K562 (cell line): ENCODE results near the gene VPS37D. TPM values are rescaled to one million over a fixed set of nuclear protein-coding genes. Genes with fewer than 3 reads are reported as not detected.

ENCODE experiments used
- BRF1 ChIP-seq: IDR thresholded peaks from 3 replicates; pipeline ENCODE4 v1.6.1; 2011; ENCODE audit warnings: borderline replicate concordance, mild to moderate bottlenecking; ENCODE audit not compliant: insufficient read length; ENCODE audit errors: extremely low read depth
- CEBPB ChIP-seq: fragments of 450-650 bp; IDR thresholded peaks from 2 replicates; pipeline ENCODE4 v1.6.1; 2016; ENCODE audit warnings: missing genetic modification characterization, missing compliant biosample characterization
- ESRRB ChIP-seq: fragments of 250-450 bp; sonication (Bioruptor Pico); IDR thresholded peaks from 2 replicates; pipeline ENCODE4 v1.5.0; 2020; ENCODE audit warnings: mild to moderate bottlenecking, moderate library complexity, borderline replicate concordance
- FOXP1 ChIP-seq: sonication (generic); formaldehyde crosslinking; IDR thresholded peaks from 2 replicates; pipeline ENCODE4 v1.8.0; 2022; ENCODE audit warnings: mild to moderate bottlenecking, missing genetic modification reagents
- HDAC2 ChIP-seq: fragments of 450-650 bp; IDR thresholded peaks from 2 replicates; pipeline ENCODE4 v1.6.1; 2016; ENCODE audit warnings: mild to moderate bottlenecking
- HNRNPUL1 ChIP-seq: fragments of 200-400 bp; formaldehyde crosslinking; IDR thresholded peaks from 2 replicates; pipeline ENCODE4 v1.6.1; 2017; ENCODE audit warnings: low read length
- ILF3 ChIP-seq: fragments of 450-650 bp; IDR thresholded peaks from 2 replicates; pipeline ENCODE4 v1.6.1; 2018; ENCODE audit warnings: antibody characterized with exemption, mild to moderate bottlenecking, moderate library complexity, borderline replicate concordance
- KAT2B ChIP-seq: IDR thresholded peaks from one replicate; pipeline ENCODE4 v1.6.1; 2012; ENCODE audit warnings: low read depth, mild to moderate bottlenecking, control low read depth, inconsistent platforms, low read length, moderate library complexity
- MAFF ChIP-seq: IDR thresholded peaks from 2 replicates; pipeline ENCODE4 v1.6.1; 2012; ENCODE audit warnings: low read length, improper control_type of control experiment
- MEF2A ChIP-seq: IDR thresholded peaks from 2 replicates; pipeline ENCODE4 v1.6.1; 2011; ENCODE audit warnings: low read depth, mild to moderate bottlenecking, low read length, moderate library complexity; ENCODE audit not compliant: control insufficient read depth
- MTA2 ChIP-seq: fragments of 450-650 bp; IDR thresholded peaks from 2 replicates; pipeline ENCODE4 v1.6.1; 2016; ENCODE audit warnings: low read depth
- NFIX ChIP-seq: fragments of 250-450 bp; sonication (Bioruptor Pico); IDR thresholded peaks from 2 replicates; pipeline ENCODE4 v1.4.0; 2020; ENCODE audit warnings: low read depth, mild to moderate bottlenecking, moderate library complexity
- NFYB ChIP-seq: IDR thresholded peaks from 2 replicates; pipeline ENCODE4 v1.6.1; 2011; ENCODE audit warnings: mild to moderate bottlenecking, moderate library complexity; ENCODE audit not compliant: insufficient read length; ENCODE audit errors: extremely low read depth
- PHF20 ChIP-seq: fragments of 450-650 bp; IDR thresholded peaks from 2 replicates; pipeline ENCODE4 v1.6.1; 2018; ENCODE audit not compliant: partially characterized antibody
- PHF8 ChIP-seq: fragments of 200-600 bp; sonication (generic); IDR thresholded peaks from 2 replicates; pipeline ENCODE4 v1.6.1; 2012; ENCODE audit warnings: mixed run types, mild to moderate bottlenecking, inconsistent platforms, low read length, moderate library complexity, borderline replicate concordance
- POU5F1 ChIP-seq: fragments of 150-350 bp; IDR thresholded peaks from 2 replicates; pipeline ENCODE4 v1.6.1; 2014; ENCODE audit warnings: borderline replicate concordance, low read length, low read depth, mild to moderate bottlenecking; ENCODE audit not compliant: partially characterized antibody
- PTRF ChIP-seq: fragments of 450-650 bp; IDR thresholded peaks from 2 replicates; pipeline ENCODE4 v1.6.1; 2016; ENCODE audit warnings: mild to moderate bottlenecking, missing genetic modification characterization, missing compliant biosample characterization
- SAFB ChIP-seq: fragments of 200-400 bp; formaldehyde crosslinking; IDR thresholded peaks from 2 replicates; pipeline ENCODE4 v1.6.1; 2017; ENCODE audit warnings: low read depth, low read length, borderline replicate concordance
- SLC30A9 ChIP-seq: fragments of 250-450 bp; sonication (Bioruptor Pico); IDR thresholded peaks from 2 replicates; pipeline ENCODE4 v1.8.0; 2022; ENCODE audit warnings: mild to moderate bottlenecking, moderate library complexity
- SNRNP70 ChIP-seq: fragments of 200-400 bp; formaldehyde crosslinking; optimal IDR thresholded peaks from 2 replicates; pipeline ENCODE3; 2017; ENCODE audit warnings: low read depth, low read length
- SUPT5H ChIP-seq: fragments of 450-650 bp; IDR thresholded peaks from 2 replicates; pipeline ENCODE4 v1.6.1; 2016
- TBL1XR1 ChIP-seq, 2 experiments: IDR thresholded peaks; 2 replicates each; pipeline ENCODE4 v1.6.1; 2012; ENCODE audit warnings: improper control_type of control experiment in 2 of 2, low read length in 2 of 2, mild to moderate bottlenecking in 1 of 2
- XRCC3 ChIP-seq: fragments of 450-650 bp; IDR thresholded peaks from 2 replicates; pipeline ENCODE4 v1.6.1; 2017; ENCODE audit warnings: mild to moderate bottlenecking, moderate library complexity
- ZFPM2 ChIP-seq: fragments of 250-450 bp; sonication (Bioruptor Pico); IDR thresholded peaks from 2 replicates; pipeline ENCODE4 v1.5.1; 2022; ENCODE audit warnings: mild to moderate bottlenecking
- ZNF143 ChIP-seq: sonication (generic); formaldehyde crosslinking; IDR thresholded peaks from 2 replicates; pipeline ENCODE4 v1.9.0; 2022; ENCODE audit warnings: mild to moderate bottlenecking, missing genetic modification reagents
- ZNF766 ChIP-seq: fragments of 200-800 bp; sonication (Bioruptor generic); conservative IDR thresholded peaks from 2 replicates; pipeline ENCODE4 v1.6.1; 2016; ENCODE audit warnings: missing genetic modification characterization, missing compliant biosample characterization
- ZSCAN29 ChIP-seq: fragments of 450-650 bp; IDR thresholded peaks from 2 replicates; pipeline ENCODE4 v1.6.1; 2017
- polyA plus RNA-seq, 8 experiments: library from polyadenylated mRNA; depleted of rRNA in 4 of 8; stranded (reverse) in 5 of 8; unstranded in 3 of 8; fragments of >200 nt; fragmentation: Nextera tagmentation in 2 of 8; fragmentation: Illumina TruSeq in 1 of 8; extraction: Ambion mirVana in 2 of 8; extraction: Trizol in 1 of 8; gene quantifications; 2 replicates each; pipeline versions ENCODE4 v1.2.1 to v1.2.3, GENCODE V29; 2011 to 2014; ENCODE audit warnings: inconsistent platforms in 1 of 8, missing spikeins in 1 of 8
- total RNA-seq, 7 experiments: library from RNA; depleted of rRNA in 6 of 7; stranded (reverse); fragments of >200 nt in 6 of 7; fragmentation: Illumina TruSeq in 2 of 7; extraction: Trizol in 2 of 7; gene quantifications; 2 replicates each; pipeline versions ENCODE4 v1.2.1 to v1.2.3, GENCODE V29; 2011 to 2021; ENCODE audit warnings: low replicate concordance in 1 of 7
- TF ChIP-seq, protein P1 (sequence below): fragments of 450-650 bp; IDR thresholded peaks from 2 replicates; pipeline ENCODE4 v1.6.1; 2014; ENCODE audit warnings: low read depth, mild to moderate bottlenecking, moderate library complexity, borderline replicate concordance
- TF ChIP-seq, protein P2 (sequence below): fragments of 250-450 bp; sonication (Bioruptor Pico); IDR thresholded peaks from 2 replicates; pipeline ENCODE4 v1.4.0; 2020; ENCODE audit warnings: mild to moderate bottlenecking, moderate library complexity

VPS37D gene
- total and polyA plus RNA-seq, 9 of the 15 experiments (the other 6 are each of a cell fraction or from before 2014, with no cell fraction given), result 0.25 to 2.3 (median 1.0) TPM; not detected in 3

- TF ChIP-seq XRCC3 (no peak), SAFB (peak; percentile 30; the same call in 1 of the 2 replicates), POU5F1 (no peak), CEBPB (tag) (no peak), ZNF143 (CRISPR knock-in tag) (no peak), SUPT5H (peak; percentile 92), NFIX (CRISPR knock-in tag) (no peak), PTRF (tag) (no peak), PHF20 (peak; percentile 91), FOXP1 (CRISPR knock-in tag) (no peak; the same call in 1 of the 2 replicates), TBL1XR1 (IDR thresholded peaks at IDR 0.05; ENCODE audit: low read length in 2 of 2) (peak in 1 of 2 experiments; percentile 62; a peak in 1 of 4 replicates), KAT2B (no peak), ZNF766 (CRISPR knock-in tag) (no peak; the same call in 1 of the 2 replicates), ZFPM2 (CRISPR knock-in tag) (no peak), MTA2 (no peak), HNRNPUL1 (no peak), BRF1 (no peak), SLC30A9 (CRISPR knock-in tag) (no peak), MEF2A (no peak), ILF3 (no peak), NFYB (peak; percentile 91), ESRRB (CRISPR knock-in tag) (no peak), MAFF (no peak), SNRNP70 (no peak), HDAC2 (peak; percentile 78; the same call in 1 of the 2 replicates), ZSCAN29 (no peak), PHF8 (peak; percentile 98)
- TF ChIP-seq, protein P1, sequence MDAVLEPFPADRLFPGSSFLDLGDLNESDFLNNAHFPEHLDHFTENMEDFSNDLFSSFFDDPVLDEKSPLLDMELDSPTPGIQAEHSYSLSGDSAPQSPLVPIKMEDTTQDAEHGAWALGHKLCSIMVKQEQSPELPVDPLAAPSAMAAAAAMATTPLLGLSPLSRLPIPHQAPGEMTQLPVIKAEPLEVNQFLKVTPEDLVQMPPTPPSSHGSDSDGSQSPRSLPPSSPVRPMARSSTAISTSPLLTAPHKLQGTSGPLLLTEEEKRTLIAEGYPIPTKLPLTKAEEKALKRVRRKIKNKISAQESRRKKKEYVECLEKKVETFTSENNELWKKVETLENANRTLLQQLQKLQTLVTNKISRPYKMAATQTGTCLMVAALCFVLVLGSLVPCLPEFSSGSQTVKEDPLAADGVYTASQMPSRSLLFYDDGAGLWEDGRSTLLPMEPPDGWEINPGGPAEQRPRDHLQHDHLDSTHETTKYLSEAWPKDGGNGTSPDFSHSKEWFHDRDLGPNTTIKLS, result peak; percentile 58; the same call in 1 of the 2 replicates
- TF ChIP-seq, protein P2, sequence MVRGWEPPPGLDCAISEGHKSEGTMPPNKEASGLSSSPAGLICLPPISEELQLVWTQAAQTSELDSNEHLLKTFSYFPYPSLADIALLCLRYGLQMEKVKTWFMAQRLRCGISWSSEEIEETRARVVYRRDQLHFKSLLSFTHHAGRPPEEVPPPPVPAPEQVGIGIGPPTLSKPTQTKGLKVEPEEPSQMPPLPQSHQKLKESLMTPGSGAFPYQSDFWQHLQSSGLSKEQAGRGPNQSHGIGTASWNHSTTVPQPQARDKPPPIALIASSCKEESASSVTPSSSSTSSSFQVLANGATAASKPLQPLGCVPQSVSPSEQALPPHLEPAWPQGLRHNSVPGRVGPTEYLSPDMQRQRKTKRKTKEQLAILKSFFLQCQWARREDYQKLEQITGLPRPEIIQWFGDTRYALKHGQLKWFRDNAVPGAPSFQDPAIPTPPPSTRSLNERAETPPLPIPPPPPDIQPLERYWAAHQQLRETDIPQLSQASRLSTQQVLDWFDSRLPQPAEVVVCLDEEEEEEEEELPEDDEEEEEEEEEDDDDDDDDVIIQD (CRISPR knock-in tag), result no peak
These were observed 15.6 kb downstream of the VPS37D start, which contains the start of the genes BUD23 and DNAJC30 (continued) for GRCh38 chr7:73683056-73683787.
